NB4 (cell line): Measurements from ENCODE around the gene PCSK7.

Experiments used
- POLR2A ChIP-seq: IDR thresholded peaks from 2 replicates; pipeline ENCODE4 v1.6.1; 2011; ENCODE audit warnings: mild to moderate bottlenecking; ENCODE audit not compliant: insufficient read length; ENCODE audit errors: extremely low read depth
- TF ChIP-seq, protein P1 (sequence below): IDR thresholded peaks from one replicate; pipeline ENCODE4 v1.5.1; 2012; ENCODE audit warnings: low read depth, low read length

DNA sequence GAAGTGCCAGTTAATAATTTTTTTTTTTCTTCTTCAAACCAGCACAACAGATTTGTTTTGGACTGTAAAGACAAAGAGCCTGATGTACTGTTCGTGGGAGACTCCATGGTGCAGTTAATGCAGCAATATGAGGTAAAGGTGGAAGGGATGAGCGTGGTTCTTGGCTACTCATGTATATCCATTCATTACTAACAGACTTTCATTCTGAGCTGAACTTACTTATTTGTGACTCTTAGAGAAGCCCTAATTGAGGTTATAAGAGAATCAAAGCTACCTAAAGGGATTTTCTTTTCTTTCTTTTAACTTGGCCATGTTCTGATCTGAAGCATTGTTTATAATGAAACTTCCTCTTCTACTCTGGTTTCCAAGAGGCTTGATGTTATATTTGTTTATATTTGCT lies 72.0 kb downstream of the PCSK7 start:
- no peak for TF ChIP-seq POLR2A
- TF ChIP-seq, protein P1, sequence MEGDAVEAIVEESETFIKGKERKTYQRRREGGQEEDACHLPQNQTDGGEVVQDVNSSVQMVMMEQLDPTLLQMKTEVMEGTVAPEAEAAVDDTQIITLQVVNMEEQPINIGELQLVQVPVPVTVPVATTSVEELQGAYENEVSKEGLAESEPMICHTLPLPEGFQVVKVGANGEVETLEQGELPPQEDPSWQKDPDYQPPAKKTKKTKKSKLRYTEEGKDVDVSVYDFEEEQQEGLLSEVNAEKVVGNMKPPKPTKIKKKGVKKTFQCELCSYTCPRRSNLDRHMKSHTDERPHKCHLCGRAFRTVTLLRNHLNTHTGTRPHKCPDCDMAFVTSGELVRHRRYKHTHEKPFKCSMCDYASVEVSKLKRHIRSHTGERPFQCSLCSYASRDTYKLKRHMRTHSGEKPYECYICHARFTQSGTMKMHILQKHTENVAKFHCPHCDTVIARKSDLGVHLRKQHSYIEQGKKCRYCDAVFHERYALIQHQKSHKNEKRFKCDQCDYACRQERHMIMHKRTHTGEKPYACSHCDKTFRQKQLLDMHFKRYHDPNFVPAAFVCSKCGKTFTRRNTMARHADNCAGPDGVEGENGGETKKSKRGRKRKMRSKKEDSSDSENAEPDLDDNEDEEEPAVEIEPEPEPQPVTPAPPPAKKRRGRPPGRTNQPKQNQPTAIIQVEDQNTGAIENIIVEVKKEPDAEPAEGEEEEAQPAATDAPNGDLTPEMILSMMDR: no peak
